Activated T-cell treated with anti-CD3 and anti-CD28 coated beads, Interleukin-2, amount 50 U/mL, for 1 hour (primary cell): ENCODE results near the gene MAGIX.

Experiments used
- DNase-seq: peaks from one replicate; pipeline ENCODE4 v3.0.0-alpha.2; 2020

Gene MAGIX

GRCh38 chrX:49209434-49210251 lies 47.1 kb downstream of the MAGIX start:
- no peak for DNase-seq

GRCh38 chrX:49210406-49210805 lies 47.8 kb downstream of the MAGIX start:
- DNase-seq, result no peak

DNA sequence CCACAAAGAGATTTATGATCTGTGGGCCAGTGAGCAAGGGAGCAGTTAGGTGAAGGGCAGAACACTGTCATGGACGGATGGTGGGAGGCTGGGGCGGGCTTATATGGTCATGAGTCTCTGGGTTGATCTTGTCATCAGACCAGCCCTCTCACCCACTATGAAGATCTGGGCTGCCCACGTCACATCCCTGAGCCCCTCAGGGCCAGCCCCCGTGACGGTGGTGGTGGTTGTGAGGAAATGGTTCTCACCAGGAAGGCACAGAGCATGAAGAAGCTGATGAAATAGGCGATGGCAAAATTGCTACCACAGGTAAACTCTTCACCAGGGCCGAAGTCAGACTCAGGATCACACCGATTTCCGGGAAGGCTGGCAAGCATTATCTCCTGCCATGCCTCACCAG lies 48.5 kb downstream of the MAGIX start:
- no peak for DNase-seq

GRCh38 chrX:49212209-49212608 lies 49.7 kb downstream of the MAGIX start:
- DNase-seq, result no peak

GRCh38 chrX:49212861-49213260 lies 50.3 kb downstream of the MAGIX start:
- no peak for DNase-seq

GRCh38 chrX:49214416-49214815 lies 51.9 kb downstream of the MAGIX start:
- no peak for DNase-seq

GRCh38 chrX:49214996-49215526 lies 52.5 kb downstream of the MAGIX start:
- no peak for DNase-seq
